HS-5 (cell line): ENCODE results near the gene CAV1.
A peak's percentile ranks its signal among the peaks of the same experiment; 100 is the strongest.

Experiments
- DNase-seq: peaks from one replicate; pipeline ENCODE4 v3.0.0-alpha.2; 2012; ENCODE audit warnings: low read depth

Gene CAV1

GRCh38 chr7:116557901-116558300 is 33.1 kb downstream of the CAV1 start:
- DNase-seq: no peak

DNA sequence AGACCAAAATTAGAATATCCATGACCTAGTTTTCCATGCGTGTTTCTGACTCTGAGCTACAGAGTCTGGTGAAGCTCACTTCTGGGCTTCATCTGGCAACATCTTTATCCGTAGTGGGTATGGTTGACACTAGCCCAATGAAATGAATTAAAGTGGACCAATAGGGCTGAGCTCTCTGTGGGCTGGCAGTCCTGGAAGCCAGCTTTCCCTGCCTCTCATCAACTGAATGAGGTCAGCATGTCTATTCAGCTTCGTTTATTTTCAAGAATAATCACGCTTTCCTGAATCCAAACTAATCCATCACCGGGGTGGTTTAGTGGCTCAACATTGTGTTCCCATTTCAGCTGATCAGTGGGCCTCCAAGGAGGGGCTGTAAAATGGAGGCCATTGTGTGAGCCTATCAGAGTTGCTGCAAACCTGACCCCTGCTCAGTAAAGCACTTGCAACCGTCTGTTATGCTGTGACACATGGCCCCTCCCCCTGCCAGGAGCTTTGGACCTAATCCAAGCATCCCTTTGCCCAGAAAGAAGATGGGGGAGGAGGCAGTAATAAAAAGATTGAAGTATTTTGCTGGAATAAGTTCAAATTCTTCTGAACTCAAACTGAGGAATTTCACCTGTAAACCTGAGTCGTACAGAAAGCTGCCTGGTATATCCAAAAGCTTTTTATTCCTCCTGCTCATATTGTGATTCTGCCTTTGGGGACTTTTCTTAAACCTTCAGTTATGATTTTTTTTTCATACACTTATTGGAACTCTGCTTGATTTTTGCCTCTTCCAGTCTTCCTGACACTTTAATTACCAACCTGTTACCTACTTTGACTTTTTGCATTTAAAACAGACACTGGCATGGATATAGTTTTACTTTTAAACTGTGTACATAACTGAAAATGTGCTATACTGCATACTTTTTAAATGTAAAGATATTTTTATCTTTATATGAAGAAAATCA is 35.5 kb downstream of the CAV1 start:
- no peak for DNase-seq

DNA sequence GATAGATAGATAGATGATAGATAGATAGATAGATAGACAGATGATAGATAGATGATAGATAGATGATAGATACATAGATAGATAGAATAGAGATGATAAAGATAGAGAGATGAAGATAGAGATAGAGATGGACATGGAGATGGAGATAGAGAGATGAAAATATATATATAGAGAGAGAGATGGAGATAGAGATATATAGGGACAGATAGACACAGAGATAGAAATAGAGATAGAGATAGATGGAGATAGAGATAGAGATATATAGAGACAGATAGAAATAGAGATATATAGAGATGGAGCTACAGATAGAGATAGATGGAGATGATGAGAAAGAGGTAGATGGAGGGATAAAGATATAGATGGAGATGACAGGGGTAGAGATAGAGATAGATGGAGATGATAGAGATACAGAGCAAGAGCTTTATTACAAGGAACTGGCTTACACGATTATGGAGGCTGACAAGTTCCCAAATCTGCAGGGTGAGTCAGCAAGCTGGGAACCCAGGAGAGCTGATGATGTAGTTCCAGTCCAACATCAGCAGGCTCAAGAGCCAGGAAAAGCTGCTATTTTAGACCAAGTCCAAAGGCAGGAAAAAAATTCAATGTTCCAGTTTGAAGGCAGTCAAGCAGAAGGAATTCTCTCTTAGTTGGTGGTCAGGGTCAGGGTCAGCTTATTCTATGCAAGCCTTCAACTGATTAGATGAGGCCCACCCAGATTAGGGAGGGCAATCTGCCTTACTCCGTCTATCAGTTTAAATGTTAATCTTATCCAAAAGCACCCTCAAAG is 37.1 kb downstream of the CAV1 start:
- DNase-seq: no peak

DNA sequence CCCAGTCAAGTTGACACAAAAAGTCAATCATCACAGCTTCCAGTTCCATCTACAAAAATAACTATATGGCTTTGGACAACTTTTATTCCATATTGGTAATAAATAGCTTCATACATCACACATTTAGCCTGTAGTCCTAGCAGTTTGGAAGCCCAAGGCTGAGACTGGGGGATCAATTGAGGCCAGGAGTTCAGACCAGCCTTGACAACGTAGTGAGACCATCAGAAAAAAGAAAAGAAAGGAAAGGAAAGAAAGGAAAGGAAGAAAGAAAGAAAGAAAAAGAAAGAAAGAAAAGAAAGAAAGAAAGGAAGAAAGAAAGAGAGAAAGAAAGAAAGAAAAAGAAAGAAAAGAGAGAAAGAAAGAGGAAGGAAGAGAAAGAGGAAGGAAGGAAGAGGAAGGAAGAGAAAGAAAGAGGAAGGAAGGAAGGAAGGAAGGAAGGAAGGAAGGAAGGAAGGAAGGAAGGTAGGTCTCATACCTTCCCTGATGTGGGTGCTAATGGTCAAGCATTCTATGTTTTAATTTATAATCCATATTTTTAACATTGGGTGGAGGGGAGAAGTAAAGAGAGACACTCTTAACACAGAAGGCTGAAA is 37.8 kb downstream of the CAV1 start:
- DNase-seq: no peak

DNA sequence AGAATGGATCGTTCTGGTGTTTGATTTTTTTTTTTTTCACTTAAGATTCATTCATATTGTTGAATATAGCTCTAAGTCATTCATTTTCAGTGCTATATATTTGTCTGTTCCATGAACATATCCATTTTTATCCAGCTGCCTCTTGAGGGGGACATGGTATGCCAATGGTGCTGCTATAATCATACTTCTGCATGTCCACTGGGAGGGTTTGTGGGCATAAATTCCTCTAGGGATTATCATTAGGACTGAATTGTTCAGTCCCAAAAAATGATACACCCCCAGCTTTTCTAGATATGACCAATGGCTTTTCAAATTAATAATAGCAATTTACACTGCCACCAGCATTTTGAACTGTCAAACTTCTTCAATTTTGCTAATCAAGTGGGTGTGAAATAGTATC is 41.1 kb downstream of the CAV1 start:
- DNase-seq: no peak

DNA sequence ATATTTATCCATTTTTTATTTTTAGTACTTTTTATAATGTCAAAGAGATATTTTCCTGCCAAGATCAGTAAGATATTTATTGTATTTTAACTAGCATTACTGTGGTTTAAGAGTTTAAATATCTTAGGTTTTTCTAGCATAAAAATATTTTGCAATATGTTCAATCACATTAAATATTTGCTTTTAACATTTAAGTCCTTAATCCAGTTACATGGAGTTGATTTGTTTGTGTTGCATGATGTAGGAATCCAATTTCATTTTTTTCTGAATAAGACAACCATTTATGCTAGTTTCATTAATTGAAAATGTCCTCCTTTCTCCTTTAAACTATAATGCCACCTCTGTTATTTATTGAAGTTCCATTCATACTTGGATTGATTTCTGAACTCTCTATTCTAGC is 41.8 kb downstream of the CAV1 start:
- DNase-seq: no peak

- peak; percentile 86 for DNase-seq
These were observed 44.9 kb downstream of the CAV1 start for GRCh38 chr7:116569737-116570136.

GRCh38 chr7:116570306-116570705 is 45.5 kb downstream of the CAV1 start:
- no peak for DNase-seq

DNA sequence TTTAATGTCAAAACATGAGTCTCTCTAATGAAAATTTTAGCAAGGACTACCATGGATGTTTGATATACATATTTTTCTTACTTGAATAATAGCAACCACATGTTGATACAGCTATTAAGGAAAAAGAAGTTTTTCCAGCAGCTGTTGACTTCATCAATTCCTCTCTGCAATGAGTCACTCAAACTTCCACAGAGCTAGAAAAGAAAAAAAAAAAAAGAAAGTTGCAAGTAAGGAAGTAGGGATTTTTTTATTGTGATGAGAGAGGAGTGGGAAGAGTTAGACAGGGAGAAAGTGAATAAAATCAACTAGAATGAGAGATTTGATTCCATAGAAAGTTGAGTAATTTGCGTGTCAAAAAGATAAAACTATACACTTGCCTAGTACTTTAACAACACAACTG is 46.2 kb downstream of the CAV1 start:
- no peak for DNase-seq

DNA sequence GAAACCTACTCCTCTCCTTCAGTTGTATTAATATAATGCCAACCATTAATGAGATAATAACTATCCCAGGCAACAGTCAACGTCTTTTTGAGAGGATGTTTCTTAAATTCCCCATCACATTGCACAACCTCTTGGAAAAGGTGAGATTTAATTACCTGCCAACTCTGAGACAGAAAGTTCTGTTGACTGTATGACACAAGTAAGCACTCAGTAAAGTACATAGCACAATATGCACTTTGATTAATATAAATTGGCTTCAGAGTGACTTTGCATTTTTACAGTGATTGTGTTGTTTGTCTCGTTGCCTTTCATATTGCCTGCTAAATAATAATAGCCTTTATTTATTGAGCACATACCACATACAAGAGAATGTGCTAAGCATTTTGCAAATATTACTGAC is 46.7 kb downstream of the CAV1 start:
- DNase-seq: no peak

GRCh38 chr7:116572036-116572435 is 47.2 kb downstream of the CAV1 start:
- no peak for DNase-seq

DNA sequence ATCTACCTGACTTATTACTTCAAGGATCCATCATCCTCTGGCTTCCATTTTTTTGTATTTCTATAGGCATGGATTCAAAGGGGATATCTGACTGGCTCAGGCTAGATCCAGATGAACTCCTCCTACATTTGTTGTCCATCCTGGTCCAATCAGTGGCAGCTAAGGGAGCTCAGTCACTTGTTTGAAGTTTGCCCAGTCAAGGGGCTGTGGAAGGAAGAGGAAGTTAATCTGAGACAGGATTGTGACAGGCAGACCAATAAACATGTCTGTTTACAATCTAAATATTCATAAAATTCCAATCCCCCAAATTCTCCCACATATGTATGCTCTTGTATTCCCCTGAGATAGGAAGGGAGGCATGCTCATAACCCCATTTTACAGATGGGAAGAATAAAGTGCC is 48.7 kb downstream of the CAV1 start:
- no peak for DNase-seq

- no peak for DNase-seq
These were observed 49.4 kb downstream of the CAV1 start for GRCh38 chr7:116574025-116574822.

- no peak for DNase-seq
These were observed 51.0 kb downstream of the CAV1 start for GRCh38 chr7:116575853-116576252.

DNA sequence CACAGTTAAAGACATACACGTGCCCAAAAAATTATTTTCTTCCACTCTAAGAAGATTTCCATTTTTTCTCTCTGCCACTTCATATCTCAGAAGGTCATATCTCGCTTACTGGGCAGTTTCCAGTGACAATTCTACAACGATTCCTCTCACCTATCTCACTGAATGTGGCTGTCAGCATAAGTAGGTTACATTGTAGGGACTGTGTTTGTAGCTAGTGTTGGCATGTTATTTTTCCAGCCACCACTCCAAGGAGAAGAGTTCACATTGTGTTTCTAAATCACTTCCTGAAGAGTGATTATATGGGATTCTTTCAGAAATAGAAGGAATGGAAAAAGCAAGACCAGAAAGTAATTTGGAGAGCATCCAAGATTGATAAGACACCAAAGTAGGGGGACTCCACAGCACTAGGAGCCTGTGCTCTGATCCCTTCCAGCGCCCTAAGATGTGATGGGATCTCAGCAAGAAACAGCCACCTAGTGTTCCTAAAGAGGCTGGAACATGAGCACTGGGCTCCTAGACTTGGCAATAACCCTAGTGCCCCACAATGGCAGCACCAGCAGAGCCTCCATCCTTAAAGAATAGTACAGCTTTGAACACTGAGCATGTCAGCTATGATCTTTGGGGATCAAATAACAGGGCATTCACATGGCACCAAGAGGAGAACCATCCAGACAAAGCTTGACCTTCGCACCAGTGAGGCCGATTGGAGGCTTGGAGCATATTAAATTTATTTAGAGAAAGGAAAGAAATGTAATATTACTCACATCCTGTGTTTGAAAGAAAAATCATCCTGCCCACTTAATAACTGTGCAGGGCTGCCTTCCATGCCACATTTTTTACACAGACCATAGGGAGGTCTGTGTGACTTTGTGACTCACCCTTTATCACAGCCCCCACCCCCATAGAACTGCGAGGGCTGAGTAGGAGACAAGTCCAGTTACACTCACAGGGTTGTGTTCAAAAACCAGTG is 51.8 kb downstream of the CAV1 start:
- DNase-seq: peak; percentile 81

GRCh38 chr7:116577320-116577871 is 52.6 kb downstream of the CAV1 start:
- no peak for DNase-seq

DNA sequence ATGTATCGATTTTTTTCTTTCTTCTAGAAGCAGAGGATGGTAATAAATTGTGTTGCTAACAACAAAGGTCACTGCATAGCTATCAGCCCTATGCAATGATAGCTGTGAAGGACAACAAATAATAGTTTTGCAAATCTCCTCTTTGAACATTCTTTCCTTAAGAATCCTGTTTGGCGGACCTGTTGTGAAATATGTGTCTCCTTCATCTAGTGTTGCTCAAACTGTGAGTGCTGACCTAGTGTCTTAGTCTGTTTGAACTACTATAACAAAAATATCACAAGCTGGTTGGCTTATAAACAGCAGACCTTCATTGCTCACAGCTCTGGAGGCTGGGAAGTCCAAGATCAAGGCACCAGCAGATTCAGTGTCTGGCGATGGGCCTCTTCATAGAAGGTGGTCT is 53.7 kb downstream of the CAV1 start:
- DNase-seq: no peak

GRCh38 chr7:116579322-116579721 is 54.5 kb downstream of the CAV1 start:
- no peak for DNase-seq

GRCh38 chr7:116579835-116580234 is 55.0 kb downstream of the CAV1 start:
- no peak for DNase-seq

- no peak for DNase-seq
These were observed 57.4 kb downstream of the CAV1 start for GRCh38 chr7:116582164-116582732.
